Kidney (tissue), 14 donors: ENCODE results near the gene CYP2W1. TPM values are rescaled to one million over a fixed set of nuclear protein-coding genes. Genes with fewer than 3 reads are reported as not detected.

Experiments
- DNase-seq, 5 donors: peaks; one replicate each; pipeline ENCODE4 v3.0.0-alpha.2; 2013 to 2020
- FAIRE-seq: peaks from 2 replicates; lab custom pipeline; 2012; peaks lifted over from hg19 to GRCh38; lab: Jason Lieb, UNC
- H3K27ac ChIP-seq, 2 donors: one replicate each; pipeline ENCODE4 v1.7.0; 2013; ENCODE audit warnings: low read depth in 2 of 2, low read length in 2 of 2, inconsistent platforms in 1 of 2
- H3K27me3 ChIP-seq: one replicate; pipeline ENCODE4 v1.7.1; 2013; ENCODE audit warnings: low read length, inconsistent platforms; ENCODE audit not compliant: control insufficient read depth, insufficient read depth
- H3K36me3 ChIP-seq, 3 donors: one replicate each; pipeline versions ENCODE4 v1.7.0 to v1.7.1; 2013; ENCODE audit warnings: low read length in 3 of 3, control low read depth in 1 of 3, inconsistent platforms in 1 of 3; ENCODE audit not compliant: insufficient read depth in 3 of 3, control insufficient read depth in 2 of 3
- H3K4me1 ChIP-seq, 3 donors: one replicate each; pipeline versions ENCODE4 v1.7.0 to v1.7.1; 2013; ENCODE audit warnings: low read length in 3 of 3, inconsistent platforms in 1 of 3, low read depth in 1 of 3; ENCODE audit not compliant: control insufficient read depth in 2 of 3, insufficient read depth in 2 of 3
- H3K4me3 ChIP-seq, 3 donors: one replicate each; pipeline versions ENCODE4 v1.7.0 to v1.8.1; 2013; ENCODE audit warnings: low read length in 3 of 3, control low read depth in 1 of 3, inconsistent platforms in 1 of 3
- H3K9ac ChIP-seq, 3 donors: one replicate each; pipeline versions ENCODE4 v1.7.0 to v1.7.1; 2013; ENCODE audit warnings: low read length in 3 of 3, control low read depth in 1 of 3, inconsistent platforms in 1 of 3
- H3K9me3 ChIP-seq, 3 donors: one replicate each; pipeline versions ENCODE4 v1.7.0 to v1.7.1; 2013; ENCODE audit warnings: low read length in 3 of 3, control low read depth in 1 of 3, inconsistent platforms in 1 of 3; ENCODE audit not compliant: control insufficient read depth in 2 of 3, insufficient read depth in 1 of 3
- CTCF ChIP-seq: IDR thresholded peaks from 3 replicates; pipeline ENCODE4 v1.5.1; 2012; ENCODE audit warnings: mild to moderate bottlenecking, moderate library complexity, borderline replicate concordance; ENCODE audit not compliant: insufficient read depth; ENCODE audit errors: extremely low read depth
- intact Hi-C: fragments of 100-400 bp; cut with DNase I; formaldehyde crosslinking; loops from one replicate; pipeline ENCODE4 v1.11.1; 2022
- polyA plus RNA-seq: library from polyadenylated mRNA; stranded (reverse); fragments of 350-450 nt; fragmentation: Illumina TruSeq; extraction: RNeasy Lipid Tissue Mini Kit (QIAGEN cat#74804); gene quantifications from one replicate; pipeline ENCODE4 v1.2.3, GENCODE V29; 2014; ENCODE audit warnings: low read depth, low replicate concordance; ENCODE audit not compliant: insufficient read depth
- total RNA-seq: library from RNA; stranded (reverse); fragmentation: NEBNext Ultra II Directional; extraction: Animal tissue kit (Norgen Biotek cat#: 25700); gene quantifications from one replicate; pipeline ENCODE4 v1.2.1, GENCODE V29; 2021
- donor health status: control.
- donor health status: control.
- donor health status: control.
- donor health status: control.
- donor health status: control.
- donor health status: DM: yes; HTN: yes; CAD: no.
- donor health status: Normal renal cell carcinoma (clear cell type).

Gene CYP2W1
- total and polyA plus RNA-seq, 2 donors from 2014 or later, result 0.13 to 0.17 TPM

DNA sequence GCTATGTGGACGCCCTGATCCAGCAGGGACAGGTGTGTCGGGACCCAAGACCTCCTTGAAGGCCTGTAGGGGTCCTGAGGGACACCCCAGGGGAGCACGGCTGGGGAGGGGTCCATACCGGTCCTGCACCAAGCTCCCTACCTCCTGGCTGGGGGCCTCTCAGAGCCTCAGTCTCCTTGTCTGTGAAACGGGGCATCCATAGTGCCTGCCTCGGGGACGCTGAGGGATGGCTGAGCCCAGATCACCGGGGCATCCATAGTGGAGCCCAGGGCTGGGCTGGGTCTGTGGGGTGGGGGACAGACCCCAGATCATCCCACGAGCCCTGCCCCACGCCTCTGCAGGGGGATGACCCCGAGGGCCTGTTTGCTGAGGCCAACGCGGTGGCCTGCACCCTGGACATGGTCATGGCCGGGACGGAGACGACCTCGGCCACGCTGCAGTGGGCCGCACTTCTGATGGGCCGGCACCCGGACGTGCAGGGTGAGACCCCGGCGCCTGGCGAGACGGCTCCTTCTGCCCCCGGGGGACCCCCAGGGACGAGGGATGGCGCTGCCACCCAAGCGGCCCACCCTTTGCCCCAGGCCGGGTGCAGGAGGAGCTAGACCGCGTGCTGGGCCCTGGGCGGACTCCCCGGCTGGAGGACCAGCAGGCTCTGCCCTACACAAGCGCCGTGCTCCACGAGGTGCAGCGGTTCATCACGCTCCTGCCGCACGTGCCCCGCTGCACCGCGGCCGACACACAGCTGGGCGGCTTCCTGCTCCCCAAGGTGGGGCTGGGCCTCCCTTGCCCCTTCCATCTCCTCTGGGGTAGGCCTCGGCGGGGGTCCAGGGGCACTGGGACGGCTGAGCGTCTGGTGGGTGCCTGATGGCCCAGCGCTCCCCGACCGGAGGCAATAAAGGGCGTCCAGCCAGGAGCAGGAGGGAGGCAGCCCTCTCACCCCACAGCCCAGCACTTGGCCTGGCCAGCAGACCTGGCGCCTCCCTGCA is 4.1 kb downstream of the CYP2W1 start:
- no peaks in the 10 kb centered on the region for H3K27me3 ChIP-seq
- no peaks in the 10 kb centered on the region for H3K36me3 ChIP-seq
- intact Hi-C loops, result no loop called here
- no peak overlapping the region for H3K27ac ChIP-seq
- H3K9me3 ChIP-seq, result no peaks in the 10 kb centered on the region
- no peak for FAIRE-seq
- peaks cover 0 to 3% (median 0%) of the 10 kb centered on the region in 3 donors for H3K4me1 ChIP-seq
- H3K9ac ChIP-seq, result no peak overlapping the region
- no peak for TF ChIP-seq CTCF
- H3K4me3 ChIP-seq, result no peak overlapping the region
- peak in 1 of 5 donors; percentile 73 for DNase-seq

DNA sequence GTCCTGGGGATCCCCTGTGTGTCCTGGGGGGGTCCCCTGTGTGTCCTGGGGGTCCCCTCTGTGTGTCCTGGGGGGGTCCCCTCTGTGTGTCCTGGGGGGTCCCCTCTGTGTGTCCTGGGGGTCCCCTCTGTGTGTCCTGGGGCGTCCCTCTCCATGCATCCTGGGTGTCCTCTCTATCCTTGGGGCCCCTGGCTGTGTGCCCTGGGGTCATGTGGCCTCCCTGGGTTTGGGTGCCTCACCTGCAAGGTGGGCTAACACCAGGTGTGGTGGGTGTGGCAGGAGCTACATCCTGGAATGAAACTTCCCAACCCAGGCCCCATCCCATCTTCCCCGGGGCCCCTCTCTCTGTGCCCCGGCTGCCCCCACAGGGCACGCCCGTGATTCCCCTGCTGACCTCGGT is 4.9 kb downstream of the CYP2W1 start:
- Histone ChIP-seq H3K27me3 (no peaks in the 10 kb centered on the region), H3K27ac (no peak overlapping the region)
- no peak for FAIRE-seq

DNA sequence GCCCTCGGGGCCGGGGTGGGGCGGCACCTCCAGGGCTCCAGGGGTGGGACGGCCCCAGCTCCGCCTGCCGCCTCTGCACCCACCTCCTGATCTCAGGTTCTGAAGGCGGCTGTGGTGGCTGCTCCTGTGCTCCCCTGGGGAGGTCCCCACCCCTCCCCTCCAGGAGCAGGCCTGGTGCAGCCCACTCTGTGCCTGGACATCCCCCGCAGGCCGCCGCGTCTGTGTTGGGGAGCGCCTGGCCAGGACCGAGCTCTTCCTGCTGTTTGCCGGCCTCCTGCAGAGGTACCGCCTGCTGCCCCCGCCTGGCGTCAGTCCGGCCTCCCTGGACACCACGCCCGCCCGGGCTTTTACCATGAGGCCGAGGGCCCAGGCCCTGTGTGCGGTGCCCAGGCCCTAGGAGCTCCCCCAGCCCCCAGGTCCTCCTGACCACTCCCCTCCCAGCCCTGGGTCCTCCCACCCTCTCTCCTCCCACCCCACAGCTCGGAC is 5.5 kb downstream of the CYP2W1 start:
- Histone ChIP-seq H3K9ac (no peak overlapping the region), H3K9me3 (no peaks in the 10 kb centered on the region), H3K4me3 (no peak overlapping the region), H3K27me3 (no peaks in the 10 kb centered on the region), H3K36me3 (no peaks in the 10 kb centered on the region), H3K4me1 (peaks cover 0 to 5% (median 0%) of the 10 kb centered on the region in 3 donors), H3K27ac (no peak overlapping the region)
- FAIRE-seq (no peak), DNase-seq (peak in 3 of 5 donors; percentile 65 to 82 (median 73))
- intact Hi-C loops, result no loop called here
- no peak for TF ChIP-seq CTCF

More for the DNA sequence above, 4.9 kb downstream of the CYP2W1 start:
- TF ChIP-seq CTCF, result no peak
- Histone ChIP-seq H3K9me3 (no peaks in the 10 kb centered on the region), H3K4me1 (peaks cover 0 to 3% (median 0%) of the 10 kb centered on the region in 3 donors), H3K36me3 (no peaks in the 10 kb centered on the region), H3K9ac (no peak overlapping the region), H3K4me3 (no peak overlapping the region)
- no peak for DNase-seq
- intact Hi-C loops, result no loop called here
